Amygdala (tissue), 56 donors: ENCODE data around the gene STIL.
"Not testable (repeated sequence)": the region's sequence is repeated elsewhere in the genome, so short reads cannot be mapped to it uniquely, and the experiment has no call there.

Experiments
- DNase-seq, 56 donors: peaks; one replicate each; lab custom pipeline; 2025; lab: John Stamatoyannopoulos, UW

Gene STIL

DNA sequence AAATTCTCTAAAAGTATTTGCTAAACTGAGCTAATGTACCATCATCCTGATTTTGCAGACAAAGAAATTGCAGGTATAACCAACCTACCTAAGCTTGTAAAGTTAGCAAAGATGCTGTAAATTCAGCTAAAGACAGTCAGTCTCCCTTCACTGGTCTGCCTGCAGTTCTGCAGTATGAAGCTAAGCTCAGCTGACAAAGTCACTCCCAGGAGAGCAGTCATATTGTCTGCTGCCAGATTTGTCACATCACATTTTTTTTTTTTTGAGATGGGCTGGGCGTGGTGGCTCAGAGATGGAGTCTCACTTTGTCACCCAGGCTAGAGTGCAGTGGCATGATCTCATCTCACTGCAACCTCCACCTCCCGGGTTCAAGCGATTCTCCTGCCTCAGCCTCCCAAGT, 10.7 kb upstream of the STIL start:
- DNase-seq, result no peak

DNA sequence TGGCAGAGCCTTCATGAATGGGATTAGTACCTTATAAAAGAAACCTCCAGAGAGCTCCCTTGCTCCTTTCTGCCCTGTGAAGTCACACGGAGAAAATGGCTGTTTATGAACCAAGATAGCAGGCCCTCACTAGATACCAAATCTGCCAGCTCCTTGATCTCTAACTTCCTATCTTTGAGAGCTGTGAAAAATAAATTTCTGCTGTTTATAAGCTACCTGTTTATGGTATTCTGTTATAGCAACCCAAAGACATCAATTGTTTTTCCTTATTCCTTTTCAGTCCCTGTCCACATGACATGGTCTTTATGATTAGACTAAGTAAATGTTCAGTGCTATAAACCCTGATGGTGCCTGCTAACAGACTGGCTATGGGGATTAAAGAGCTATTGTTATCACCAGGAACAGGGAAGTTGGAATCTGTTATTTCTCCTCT, 9.7 kb upstream of the STIL start:
- DNase-seq, result no peak

GRCh38 chr1:47319968-47320367, 6.0 kb upstream of the STIL start:
- DNase-seq, result not testable (repeated sequence)

DNA sequence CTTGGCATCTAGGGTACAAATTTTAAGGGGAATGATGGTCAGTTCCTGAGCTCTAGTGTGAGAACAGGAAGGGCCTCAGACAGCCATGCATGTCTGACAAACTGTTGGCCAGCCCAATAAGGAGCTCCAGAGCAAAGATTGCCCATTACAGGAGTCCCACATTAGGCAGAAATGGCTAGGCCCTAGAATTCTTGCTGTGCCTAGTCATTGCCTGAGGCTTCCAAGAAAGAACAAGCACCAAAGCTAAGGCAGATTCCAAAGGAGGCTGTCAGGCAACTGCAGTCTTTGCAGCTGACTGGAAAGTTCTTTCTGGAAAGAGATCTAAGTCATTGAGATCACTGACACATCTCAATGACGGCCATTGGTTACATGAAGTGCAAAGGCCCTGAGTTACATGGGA, 3.9 kb upstream of the STIL start:
- no peak for DNase-seq

DNA sequence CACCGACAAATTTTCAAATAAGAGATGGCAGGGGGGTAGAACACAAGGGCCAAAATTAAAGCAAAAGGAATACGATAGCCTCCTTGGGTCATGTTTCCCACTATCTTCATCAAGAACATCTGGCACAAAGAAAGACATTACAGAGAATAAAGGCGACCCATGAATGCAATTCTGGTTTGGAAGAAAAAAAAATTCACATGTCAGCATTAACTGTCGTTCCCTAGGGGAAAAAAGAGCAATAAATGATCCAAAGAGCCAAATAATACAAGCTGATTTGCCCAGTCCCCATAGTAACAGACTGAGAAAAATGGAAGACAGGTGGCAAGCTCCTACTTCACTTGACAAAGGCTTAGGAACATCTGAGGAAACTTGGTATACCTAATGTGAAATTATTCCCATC, 4.5 kb downstream of the STIL start:
- no peak for DNase-seq

DNA sequence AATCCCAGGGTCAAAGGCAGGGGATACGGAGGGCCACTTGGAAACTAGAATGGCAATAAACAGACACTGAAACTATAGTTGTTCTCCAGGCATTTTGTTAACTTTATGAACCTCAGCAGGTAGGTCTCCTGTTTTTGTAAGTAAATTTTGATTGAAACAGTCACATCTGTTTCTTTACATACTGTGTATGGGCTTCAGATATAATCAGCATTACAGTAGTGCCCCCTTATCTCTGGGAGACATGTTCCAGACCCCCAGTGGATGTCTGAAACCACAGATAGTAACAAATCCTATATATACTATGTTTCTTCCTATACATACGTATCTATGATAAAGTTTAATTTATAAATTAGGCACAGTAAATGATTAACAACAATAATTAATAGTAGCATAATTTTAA, 11.5 kb downstream of the STIL start:
- no peak for DNase-seq

- no peak for DNase-seq
Observed at GRCh38 chr1:47298025-47298699, 15.8 kb downstream of the STIL start.

GRCh38 chr1:47295579-47295978, 18.4 kb downstream of the STIL start:
- no peak for DNase-seq

- DNase-seq, result not testable (repeated sequence)
Observed at GRCh38 chr1:47294863-47295262, 19.1 kb downstream of the STIL start.

GRCh38 chr1:47288116-47288515, 25.8 kb downstream of the STIL start:
- DNase-seq, result not testable (repeated sequence)

DNA sequence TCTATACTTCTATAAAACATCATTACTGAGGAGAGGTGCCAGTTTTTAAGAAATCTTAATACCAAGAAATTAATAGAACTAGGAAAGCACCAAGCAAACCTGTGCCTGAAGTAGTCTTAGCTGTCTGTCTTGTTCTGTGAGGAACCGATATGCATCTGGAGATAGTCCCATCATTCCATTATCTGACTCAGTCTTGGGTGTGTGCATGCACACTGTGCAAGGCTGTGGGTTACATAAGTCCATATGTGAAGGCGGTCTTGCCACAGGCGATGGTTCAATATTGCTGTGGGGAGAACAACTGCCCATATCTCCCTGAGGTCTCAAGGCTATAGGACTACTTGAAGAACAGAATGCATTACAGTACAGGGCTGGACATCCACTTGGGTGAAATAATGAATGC, 33.8 kb downstream of the STIL start:
- DNase-seq, result no peak

DNA sequence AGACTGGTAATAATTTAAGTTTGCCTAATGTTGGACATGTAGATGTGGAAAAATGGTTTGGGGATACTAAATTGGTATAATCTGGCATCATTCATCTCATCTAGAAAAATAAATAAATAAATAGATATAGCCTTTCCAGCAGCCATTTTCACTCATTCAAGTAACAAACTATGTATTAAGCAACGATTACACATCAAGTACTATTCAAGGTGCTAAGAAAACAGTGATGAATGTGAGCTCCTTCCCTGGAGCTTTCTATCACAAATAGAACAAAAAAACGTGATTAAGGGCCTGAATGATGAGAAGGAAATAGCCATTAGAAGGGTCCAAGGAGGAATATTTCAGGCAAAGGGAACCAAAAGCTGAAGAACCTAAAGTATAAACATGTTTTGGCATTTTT, 37.1 kb downstream of the STIL start:
- DNase-seq, result no peak

DNA sequence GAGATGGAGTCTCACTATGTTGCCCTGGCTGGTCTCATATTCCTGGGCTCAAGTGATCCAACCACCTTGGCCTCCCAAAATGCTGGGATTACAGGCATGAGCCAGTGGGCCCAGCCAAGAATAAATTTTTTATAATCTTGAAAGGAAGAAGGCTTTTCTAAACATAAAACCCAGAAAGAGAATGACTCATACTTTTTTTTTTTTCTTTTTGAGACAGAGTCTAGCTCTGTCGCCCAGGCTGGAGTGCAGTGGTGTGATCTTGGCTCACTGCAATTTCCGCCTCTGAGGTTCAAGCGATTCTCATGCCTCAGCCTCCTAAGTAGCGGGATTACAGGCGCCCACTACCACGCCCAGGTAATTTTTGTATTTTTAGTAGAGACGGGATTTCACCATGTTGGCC, 38.1 kb downstream of the STIL start:
- DNase-seq, result not testable (repeated sequence)

DNA sequence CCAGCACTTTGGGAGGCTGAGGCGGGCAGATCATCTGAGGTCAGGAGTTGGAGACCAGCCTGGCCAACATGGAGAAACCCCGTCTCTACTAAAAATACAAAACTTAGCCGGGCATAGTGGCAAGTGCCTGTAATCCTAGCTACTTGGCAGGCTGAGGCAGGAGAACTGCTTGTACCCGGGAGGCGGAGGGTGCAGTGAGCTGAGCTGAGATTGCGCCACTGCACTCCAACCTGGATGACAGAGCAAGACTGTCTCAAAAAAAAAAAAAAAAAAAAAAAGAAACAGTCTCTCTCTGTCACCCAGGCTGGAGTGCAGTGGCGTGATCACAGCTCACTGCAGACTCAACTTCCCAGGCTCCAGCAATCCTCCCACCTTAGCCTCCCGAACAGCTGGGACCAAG, 48.4 kb downstream of the STIL start:
- DNase-seq, result not testable (repeated sequence)

DNA sequence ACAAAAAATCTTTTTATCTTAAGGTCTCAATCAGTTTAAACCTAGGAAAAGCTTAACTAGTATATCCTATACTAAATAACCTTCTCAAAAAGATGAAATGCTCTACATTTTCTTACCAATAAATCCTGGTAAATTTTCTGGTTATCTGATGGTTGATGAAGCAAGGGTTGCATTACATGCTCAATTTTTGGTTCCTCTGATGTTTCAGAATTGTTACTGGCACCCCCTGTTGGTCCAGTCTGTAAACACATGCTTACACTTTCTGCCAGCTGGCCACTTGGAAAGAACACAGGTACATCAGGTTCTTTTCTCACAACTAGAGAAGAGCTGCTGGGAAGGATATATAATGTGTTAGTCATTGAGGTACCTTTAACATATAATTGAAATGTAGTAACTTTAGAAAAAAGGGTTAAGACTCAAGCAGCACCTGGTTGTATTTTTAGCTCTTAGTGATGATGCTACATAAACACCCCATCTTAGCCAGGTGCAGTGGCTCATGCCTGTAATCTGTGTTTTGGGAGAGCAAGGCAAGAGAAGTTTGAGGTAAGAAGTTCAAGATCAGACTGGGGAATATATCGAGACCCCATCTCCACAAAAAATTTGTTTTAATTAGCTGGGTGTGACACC, 51.0 kb downstream of the STIL start:
- peak in 1 of 56 donors; percentile 22 for DNase-seq

GRCh38 chr1:47257224-47257623, 56.7 kb downstream of the STIL start:
- no peak for DNase-seq

GRCh38 chr1:47252795-47253194, 61.2 kb downstream of the STIL start:
- no peak for DNase-seq

DNA sequence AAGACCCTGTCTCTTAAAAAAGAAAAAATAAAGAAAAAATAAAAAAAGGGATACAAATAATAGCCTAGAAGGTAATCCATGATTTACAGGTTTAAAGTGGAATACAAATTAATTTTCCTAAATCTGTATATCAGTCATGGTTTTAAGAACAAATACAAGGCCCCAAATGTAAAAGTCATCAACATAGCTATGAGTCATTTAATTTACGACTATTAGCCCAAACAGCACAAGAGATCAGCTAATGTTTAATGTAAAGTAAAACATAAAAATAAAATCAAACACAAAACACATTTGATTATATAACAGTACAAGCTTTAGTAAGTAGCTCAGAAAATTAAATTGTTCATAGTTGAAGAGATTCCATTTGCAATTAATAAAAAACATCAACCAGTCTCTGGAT, 61.6 kb downstream of the STIL start:
- DNase-seq, result no peak

DNA sequence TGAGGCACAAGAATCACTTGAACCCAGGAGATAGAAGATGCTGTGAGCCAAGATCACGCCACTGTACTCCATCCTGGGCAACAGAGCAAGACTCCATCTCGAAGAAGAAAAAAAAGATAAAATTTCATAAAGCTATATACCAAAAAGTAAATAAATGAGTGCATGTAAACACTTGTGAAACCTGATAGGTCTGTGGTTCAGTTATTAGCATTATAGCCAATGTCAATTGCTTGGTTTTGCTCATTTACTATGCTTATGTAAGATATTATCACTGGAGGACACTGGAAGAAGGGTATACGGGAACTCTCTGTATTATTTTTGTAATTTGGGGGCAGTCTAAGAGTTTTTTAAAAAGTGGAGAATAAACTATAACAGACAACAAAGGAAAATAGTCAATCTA, 64.2 kb downstream of the STIL start:
- no peak for DNase-seq

DNA sequence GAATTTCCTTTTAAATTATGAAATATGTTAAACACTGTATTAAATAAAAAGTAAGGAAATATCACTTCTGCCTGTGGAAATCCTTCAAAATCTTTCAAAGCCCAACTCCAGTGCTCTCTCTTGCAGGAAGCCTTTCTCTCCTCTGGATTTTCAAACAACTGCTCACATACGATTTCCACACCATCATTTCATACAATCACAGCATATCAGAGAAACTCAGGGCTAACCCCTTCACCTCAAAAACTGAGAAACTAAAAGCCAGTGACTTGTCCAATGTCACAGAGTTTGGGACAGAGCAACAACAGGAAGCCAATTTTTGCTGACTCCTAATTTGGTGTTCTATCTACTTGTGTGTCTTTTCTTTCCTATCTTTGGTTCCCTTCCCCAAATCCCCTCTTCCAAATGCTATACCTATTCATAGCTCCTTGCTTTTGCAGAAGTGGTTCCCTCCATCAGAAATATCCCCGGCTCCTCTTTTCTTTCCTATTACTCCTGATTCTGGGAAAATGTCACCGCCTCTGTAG, 69.5 kb downstream of the STIL start:
- DNase-seq, result no peak

DNA sequence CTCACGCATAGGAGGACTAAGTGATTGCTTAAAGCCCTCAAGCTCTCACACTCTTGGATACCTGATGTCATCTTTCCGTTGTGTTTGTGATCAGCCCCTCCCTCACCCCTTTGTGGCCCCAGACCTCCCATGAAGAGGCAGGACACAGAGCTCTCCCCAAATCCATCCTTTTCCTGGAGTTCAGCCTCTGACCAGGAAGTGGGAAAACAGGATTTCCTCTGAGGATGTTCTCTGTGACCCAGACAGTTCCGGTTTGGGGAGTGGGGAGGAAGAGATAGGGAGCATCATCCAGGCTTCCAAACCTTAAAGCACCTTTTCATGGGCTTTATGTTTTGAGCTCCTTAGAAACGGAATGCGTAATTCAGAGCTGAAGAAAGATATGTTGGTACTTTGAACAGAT, 70.0 kb downstream of the STIL start:
- DNase-seq, result no peak
